Activated naive CD4-positive, alpha-beta T cell treated with anti-CD3 and anti-CD28 coated beads, Interleukin-2, amount 50 U/mL, for 72 hours (primary cell): ENCODE results near the gene G6PC3. TPM values are rescaled to one million over a fixed set of nuclear protein-coding genes. Genes with fewer than 3 reads are reported as not detected.
A peak's percentile ranks its signal among the peaks of the same experiment; 100 is the strongest.
"Not testable (repeated sequence)": the region's sequence is repeated elsewhere in the genome, so short reads cannot be mapped to it uniquely, and the experiment has no call there.

Experiments used
- ATAC-seq, 2 donors: fragments of 150-1000 bp; cut with Tn5 transposase; 2 replicates each; pipeline ENCODE4 v1.10.0; 2021; ENCODE audit warnings: mild to moderate bottlenecking in 2 of 2, moderate library complexity in 2 of 2
- DNase-seq, 2 donors: peaks; one replicate each; pipeline ENCODE4 v3.0.0; 2021 to 2022; ENCODE audit warnings: low spot score in 2 of 2
- H3K27ac Mint-ChIP-seq, 2 donors: one replicate each; pipeline ENCODE4 v1.8.0; 2022; ENCODE audit warnings: mild to moderate bottlenecking in 2 of 2, mixed read lengths in 2 of 2
- H3K36me3 Mint-ChIP-seq, 2 donors: one replicate each; pipeline ENCODE4 v1.8.0; 2022; ENCODE audit warnings: mixed read lengths in 2 of 2
- H3K9me3 Mint-ChIP-seq, 2 donors: one replicate each; pipeline ENCODE4 v1.8.0; 2022; ENCODE audit warnings: mixed read lengths in 2 of 2
- total RNA-seq, 2 donors: library from RNA; stranded (reverse); gene quantifications; one replicate each; pipeline ENCODE4 v1.2.3, GENCODE V29; 2022

The G6PC3 gene
- total RNA-seq, 2 donors from 2014 or later: 17.7 to 20.3 TPM

- no peak for ATAC-seq
- Mint-ChIP-seq H3K27ac (no peak overlapping the region), H3K36me3 (no peaks in the 10 kb centered on the region)
These were observed 39.6 kb downstream of the G6PC3 start for GRCh38 chr17:44110011-44110686.

GRCh38 chr17:44110823-44111633 lies 40.5 kb downstream of the G6PC3 start:
- Mint-ChIP-seq H3K9me3 (no peaks in the 10 kb centered on the region), H3K27ac (peak overlapping the region in 1 of 2 donors; percentile 4), H3K36me3 (no peaks in the 10 kb centered on the region)
- peak; percentile 67 to 80 for ATAC-seq
- DNase-seq: peak in 1 of 2 donors; percentile 56

More at GRCh38 chr17:44110011-44110686, 39.6 kb downstream of the G6PC3 start:
- no peaks in the 10 kb centered on the region for H3K9me3 Mint-ChIP-seq
- no peak for DNase-seq

- H3K9me3 Mint-ChIP-seq: no peaks in the 10 kb centered on the region
- H3K36me3 Mint-ChIP-seq: no peaks in the 10 kb centered on the region
- ATAC-seq: no peak
- DNase-seq: no peak
- peak overlapping the region in 1 of 2 donors; percentile 4 for H3K27ac Mint-ChIP-seq
These were observed 41.2 kb downstream of the G6PC3 start for GRCh38 chr17:44111777-44112176.

- no peaks in the 10 kb centered on the region for H3K9me3 Mint-ChIP-seq
- DNase-seq (no peak), ATAC-seq (no peak)
- peak overlapping the region in 1 of 2 donors; percentile 44 for H3K27ac Mint-ChIP-seq
- H3K36me3 Mint-ChIP-seq: no peaks in the 10 kb centered on the region
These were observed 42.0 kb downstream of the G6PC3 start for GRCh38 chr17:44112284-44113280.

GRCh38 chr17:44113382-44113781 lies 42.8 kb downstream of the G6PC3 start:
- H3K36me3 Mint-ChIP-seq: no peaks in the 10 kb centered on the region

GRCh38 chr17:44113868-44114840 lies 43.6 kb downstream of the G6PC3 start:
- Mint-ChIP-seq H3K36me3 (no peaks in the 10 kb centered on the region), H3K9me3 (no peaks in the 10 kb centered on the region), H3K27ac (peak overlapping the region in 1 of 2 donors; percentile 85)
- DNase-seq (no peak), ATAC-seq (no peak)

More at GRCh38 chr17:44113382-44113781, 42.8 kb downstream of the G6PC3 start:
- DNase-seq: no peak
- Mint-ChIP-seq H3K9me3 (no peaks in the 10 kb centered on the region), H3K27ac (peak overlapping the region in 1 of 2 donors; percentile 85)
- ATAC-seq: no peak

GRCh38 chr17:44115585-44116415 lies 45.3 kb downstream of the G6PC3 start:
- Mint-ChIP-seq H3K9me3 (no peaks in the 10 kb centered on the region), H3K27ac (peak overlapping the region in 1 of 2 donors; percentile 28), H3K36me3 (no peaks in the 10 kb centered on the region)
- DNase-seq (peak in 1 of 2 donors; percentile 53), ATAC-seq (peak in 1 of 2 donors; percentile 34)

- H3K27ac Mint-ChIP-seq: peak overlapping the region in 1 of 2 donors; percentile 45
- H3K9me3 Mint-ChIP-seq: no peaks in the 10 kb centered on the region
- no peaks in the 10 kb centered on the region for H3K36me3 Mint-ChIP-seq
- ATAC-seq: no peak
- DNase-seq: no peak
These were observed 46.8 kb downstream of the G6PC3 start for GRCh38 chr17:44117351-44117750.

- Mint-ChIP-seq H3K27ac (no peak overlapping the region), H3K36me3 (no peaks in the 10 kb centered on the region), H3K9me3 (no peaks in the 10 kb centered on the region)
- DNase-seq: no peak
- ATAC-seq: no peak
These were observed 48.0 kb downstream of the G6PC3 start for GRCh38 chr17:44118427-44119050.

GRCh38 chr17:44119062-44119461 lies 48.5 kb downstream of the G6PC3 start:
- no peak overlapping the region for H3K27ac Mint-ChIP-seq
- no peaks in the 10 kb centered on the region for H3K9me3 Mint-ChIP-seq
- no peak for ATAC-seq
- no peaks in the 10 kb centered on the region for H3K36me3 Mint-ChIP-seq
- no peak for DNase-seq

GRCh38 chr17:44119798-44120197 lies 49.3 kb downstream of the G6PC3 start:
- Mint-ChIP-seq H3K36me3 (no peaks in the 10 kb centered on the region), H3K27ac (no peak overlapping the region), H3K9me3 (no peaks in the 10 kb centered on the region)
- no peak for ATAC-seq
- DNase-seq: no peak

GRCh38 chr17:44120281-44120680 lies 49.7 kb downstream of the G6PC3 start:
- ATAC-seq, DNase-seq, H3K36me3 Mint-ChIP-seq, H3K27ac Mint-ChIP-seq, H3K9me3 Mint-ChIP-seq: not testable (repeated sequence)

- H3K36me3 Mint-ChIP-seq: no peaks in the 10 kb centered on the region
- peak overlapping the region in 1 of 2 donors; percentile 95 for H3K27ac Mint-ChIP-seq
These were observed 50.5 kb downstream of the G6PC3 start for GRCh38 chr17:44120851-44121605.

More at GRCh38 chr17:44120851-44121605, 50.5 kb downstream of the G6PC3 start:
- no peak for DNase-seq
- H3K9me3 Mint-ChIP-seq: no peaks in the 10 kb centered on the region
- no peak for ATAC-seq
